Stomach (tissue), 4 donors: ENCODE results near the gene AKAP7.

ENCODE experiments used
- POLR2AphosphoS5 ChIP-seq, 3 donors: sonication (generic); formaldehyde crosslinking; IDR thresholded peaks; one replicate each; pipeline ENCODE4 v1.6.1; 2016; ENCODE audit warnings: antibody characterized with exemption in 3 of 3
- TF ChIP-seq, protein P1 (sequence below), 7 experiments: fragments of 450-650 bp in 4 of 7; fragments of 200-600 bp in 3 of 7; sonication (generic) in 3 of 7; IDR thresholded peaks; one replicate each; pipeline ENCODE4 v1.5.1; 2016 to 2019; ENCODE audit warnings: antibody characterized with exemption in 7 of 7, control low read depth in 2 of 7, mild to moderate bottlenecking in 1 of 7

DNA sequence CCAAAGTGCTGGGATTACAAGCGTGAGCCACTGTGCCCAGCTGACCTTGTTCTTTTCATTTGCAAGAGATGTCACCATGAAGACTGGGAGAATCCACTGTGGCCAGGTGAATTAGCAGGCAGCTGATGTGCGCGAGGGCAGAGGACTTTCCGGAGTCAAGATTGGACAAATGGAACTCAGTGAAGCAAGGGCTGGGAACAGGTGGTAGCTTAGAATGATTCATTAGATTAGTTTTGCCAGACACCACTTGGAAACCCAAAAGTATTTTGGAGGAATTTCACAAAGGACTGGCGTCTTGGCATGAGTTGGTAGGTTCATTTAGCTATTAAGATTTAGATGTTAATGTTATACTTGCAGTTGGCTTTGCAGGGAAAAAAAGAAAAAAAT lies 4.7 kb upstream of the AKAP7 start:
- no peak for TF ChIP-seq POLR2AphosphoS5 (IDR thresholded peaks at IDR 0.05)
- TF ChIP-seq, protein P1, sequence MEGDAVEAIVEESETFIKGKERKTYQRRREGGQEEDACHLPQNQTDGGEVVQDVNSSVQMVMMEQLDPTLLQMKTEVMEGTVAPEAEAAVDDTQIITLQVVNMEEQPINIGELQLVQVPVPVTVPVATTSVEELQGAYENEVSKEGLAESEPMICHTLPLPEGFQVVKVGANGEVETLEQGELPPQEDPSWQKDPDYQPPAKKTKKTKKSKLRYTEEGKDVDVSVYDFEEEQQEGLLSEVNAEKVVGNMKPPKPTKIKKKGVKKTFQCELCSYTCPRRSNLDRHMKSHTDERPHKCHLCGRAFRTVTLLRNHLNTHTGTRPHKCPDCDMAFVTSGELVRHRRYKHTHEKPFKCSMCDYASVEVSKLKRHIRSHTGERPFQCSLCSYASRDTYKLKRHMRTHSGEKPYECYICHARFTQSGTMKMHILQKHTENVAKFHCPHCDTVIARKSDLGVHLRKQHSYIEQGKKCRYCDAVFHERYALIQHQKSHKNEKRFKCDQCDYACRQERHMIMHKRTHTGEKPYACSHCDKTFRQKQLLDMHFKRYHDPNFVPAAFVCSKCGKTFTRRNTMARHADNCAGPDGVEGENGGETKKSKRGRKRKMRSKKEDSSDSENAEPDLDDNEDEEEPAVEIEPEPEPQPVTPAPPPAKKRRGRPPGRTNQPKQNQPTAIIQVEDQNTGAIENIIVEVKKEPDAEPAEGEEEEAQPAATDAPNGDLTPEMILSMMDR (IDR thresholded peaks at IDR 0.05) = no peak
